GM12878 (cell line): ENCODE results near the gene SP6. TPM values are rescaled to one million over a fixed set of nuclear protein-coding genes. Genes with fewer than 3 reads are reported as not detected.

Experiments used
- ATAC-seq: fragments of 200-7000 bp; cut with Tn5 transposase; 3 replicates; pipeline ENCODE4 v1.9.1; 2020; ENCODE audit warnings: mild to moderate bottlenecking, moderate library complexity
- BruUV-seq: library from RNA; stranded (reverse); fragments of 400-500 nt; replicated peaks from 2 replicates; lab custom pipeline; 2021; lab: Mats Ljungman, UMichigan
- CTCF ChIA-PET: fragments of 300-600 bp; sonication (Branson Sonifier 250); formaldehyde crosslinking; extraction: SDS; loops from one replicate; lab custom pipeline; 2021; ENCODE audit warnings: inconsistent platforms; lab: Yijun Ruan, JAX
- POLR2A ChIA-PET: fragments of 350-600 bp; formaldehyde crosslinking; extraction: SDS; loops from one replicate; lab custom pipeline; 2021; ENCODE audit warnings: inconsistent platforms; lab: Charles Lee
- RAD21 ChIA-PET: fragments of 300-600 bp; sonication (Branson Sonifier 250); formaldehyde crosslinking; loops from one replicate; lab custom pipeline; 2023; ENCODE audit warnings: antibody characterized with exemption; ENCODE audit not compliant: unreplicated experiment; lab: Charles Lee
- SMC1A ChIA-PET: fragments of 300-600 bp; sonication (Branson Sonifier 250); formaldehyde crosslinking; loops from one replicate; lab custom pipeline; 2023; ENCODE audit not compliant: unreplicated experiment, uncharacterized antibody; lab: Charles Lee
- DNase-seq: peaks from one replicate; pipeline ENCODE4 v3.0.0-alpha.2; 2011; ENCODE audit warnings: low read depth, low spot score
- FAIRE-seq: peaks from 3 replicates; lab custom pipeline; 2011; peaks lifted over from hg19 to GRCh38; lab: Jason Lieb, UNC
- H2AFZ ChIP-seq: 2 replicates; pipeline ENCODE4 v1.6.0; 2011; ENCODE audit warnings: low read depth, low read length, control low read depth; ENCODE audit not compliant: control insufficient read depth
- H3K27ac ChIP-seq: 2 replicates; pipeline ENCODE4 v1.5.1; 2011; ENCODE audit warnings: control low read depth; ENCODE audit not compliant: control insufficient read depth, insufficient read depth
- H3K27me3 ChIP-seq, 2 experiments: replicated peaks in 1 of 2; 2 replicates each; pipeline versions ENCODE4 v1.6.0 to v1.6.1; 2011; ENCODE audit warnings: low read length in 1 of 2; ENCODE audit not compliant: control insufficient read depth in 2 of 2, insufficient read depth in 2 of 2
- H3K36me3 ChIP-seq, 2 experiments: 2 replicates each; pipeline ENCODE4 v1.5.1; 2011; ENCODE audit warnings: low read length in 1 of 2; ENCODE audit not compliant: control insufficient read depth in 2 of 2, insufficient read depth in 2 of 2
- H3K4me1 ChIP-seq: 2 replicates; pipeline ENCODE4 v1.6.1; 2011; ENCODE audit warnings: mild to moderate bottlenecking, low read length, moderate library complexity, mixed read lengths; ENCODE audit not compliant: control insufficient read depth, insufficient read depth
- H3K4me2 ChIP-seq: 2 replicates; pipeline ENCODE4 v1.6.0; 2011; ENCODE audit warnings: control low read depth; ENCODE audit not compliant: control insufficient read depth, insufficient read depth
- H3K4me3 ChIP-seq: fragments of 200-600 bp; sonication (generic); 2 replicates; pipeline ENCODE4 v1.5.1; 2016
- H3K79me2 ChIP-seq: 2 replicates; pipeline ENCODE4 v1.6.0; 2011; ENCODE audit warnings: low read length; ENCODE audit not compliant: control insufficient read depth, insufficient read depth
- H3K9ac ChIP-seq: 2 replicates; pipeline ENCODE4 v1.8.0; 2011; ENCODE audit warnings: low read length, control low read depth, mixed read lengths; ENCODE audit not compliant: control insufficient read depth, insufficient read depth
- H3K9me3 ChIP-seq: replicated peaks from 3 replicates; pipeline ENCODE4 v1.5.1; 2011; ENCODE audit warnings: mild to moderate bottlenecking, low read length; ENCODE audit not compliant: control insufficient read depth, insufficient read depth
- H4K20me1 ChIP-seq: 2 replicates; pipeline ENCODE4 v1.6.0; 2011; ENCODE audit not compliant: control insufficient read depth, insufficient read depth
- ATF7 ChIP-seq: fragments of 450-650 bp; IDR thresholded peaks from 2 replicates; pipeline ENCODE4 v1.6.1; 2016; ENCODE audit warnings: low read depth, mild to moderate bottlenecking
- CBFB ChIP-seq: IDR thresholded peaks from 2 replicates; pipeline ENCODE4 v1.6.1; 2016; ENCODE audit warnings: antibody characterized with exemption, low read depth
- CEBPZ ChIP-seq: fragments of 150-350 bp; IDR thresholded peaks from 2 replicates; pipeline ENCODE4 v1.6.1; 2016; ENCODE audit warnings: low read depth, low read length
- CHD1 ChIP-seq: IDR thresholded peaks from 2 replicates; pipeline ENCODE4 v1.6.1; 2012; ENCODE audit warnings: low read depth, low read length, improper control_type of control experiment
- IRF5 ChIP-seq: fragments of 450-650 bp; IDR thresholded peaks from 2 replicates; pipeline ENCODE4 v1.6.1; 2017; ENCODE audit warnings: borderline replicate concordance
- MYB ChIP-seq: fragments of 150-350 bp; IDR thresholded peaks from 2 replicates; pipeline ENCODE4 v1.6.1; 2014; ENCODE audit warnings: mild to moderate bottlenecking, low read depth, low read length, borderline replicate concordance
- NFIC ChIP-seq: IDR thresholded peaks from 2 replicates; pipeline ENCODE4 v1.6.1; 2012; ENCODE audit warnings: low read depth, mild to moderate bottlenecking, inconsistent platforms, low read length, moderate library complexity
- SUPT20H ChIP-seq: IDR thresholded peaks from 2 replicates; pipeline ENCODE4 v1.6.1; 2011; ENCODE audit warnings: low read depth, mild to moderate bottlenecking, low read length, moderate library complexity, borderline replicate concordance; ENCODE audit not compliant: control insufficient read depth
- TARDBP ChIP-seq: IDR thresholded peaks from 2 replicates; pipeline ENCODE4 v1.6.1; 2016; ENCODE audit warnings: borderline replicate concordance
- WGBS: methylation state at CpG from one replicate; pipeline ENCODE4 v1.1.6; 2016; ENCODE audit warnings: low lambda C conversion rate; ENCODE audit not compliant: insufficient replicate concordance, insufficient coverage; ENCODE audit errors: missing lambda C conversion rate; 5-methylcytosine and 5-hydroxymethylcytosine counted together
- in situ Hi-C: fragments of 300-500 bp; cut with MboI; formaldehyde crosslinking; loops from 9 replicates; pipeline ENCODE4 v1.14.3; 2018; ENCODE audit warnings: mixed read lengths
- intact Hi-C: fragments of 100-400 bp; cut with micrococcal nuclease; formaldehyde crosslinking; loops from one replicate; pipeline ENCODE4 v1.14.2; 2022; ENCODE audit not compliant: unreplicated experiment
- polyA plus RNA-seq, 11 experiments: library from polyadenylated mRNA; depleted of rRNA in 4 of 11; unstranded in 6 of 11; stranded (reverse) in 5 of 11; fragments of >200 nt; fragmentation: Nextera tagmentation in 4 of 11; fragmentation: Illumina TruSeq in 1 of 11; extraction: Ambion mirVana in 4 of 11; extraction: Trizol in 1 of 11; gene quantifications; 1 replicate in 1 of 11; 2 replicates in 10 of 11; pipeline versions ENCODE4 v1.2.1 to v1.2.3, GENCODE V29; 2011 to 2016; ENCODE audit warnings: inconsistent platforms in 2 of 11, missing spikeins in 2 of 11, low read depth in 1 of 11
- total RNA-seq, 4 experiments: library from RNA; depleted of rRNA in 3 of 4; stranded (reverse); fragments of >200 nt in 3 of 4; fragmentation: Illumina TruSeq in 1 of 4; extraction: Trizol in 1 of 4; gene quantifications; 2 replicates each; pipeline versions ENCODE4 v1.2.1 to v1.2.3, GENCODE V29; 2013 to 2021
- TF ChIP-seq, protein P1 (sequence below): fragments of 450-650 bp; formaldehyde crosslinking; IDR thresholded peaks from 2 replicates; pipeline ENCODE4 v1.4.0; 2020; ENCODE audit warnings: mild to moderate bottlenecking, moderate library complexity

Gene SP6
- total and polyA plus RNA-seq, 10 of the 15 experiments (the other 5 are each of a cell fraction or from before 2014, with no cell fraction given): 0.05 to 0.15 (median 0.06) TPM; not detected in 7

DNA sequence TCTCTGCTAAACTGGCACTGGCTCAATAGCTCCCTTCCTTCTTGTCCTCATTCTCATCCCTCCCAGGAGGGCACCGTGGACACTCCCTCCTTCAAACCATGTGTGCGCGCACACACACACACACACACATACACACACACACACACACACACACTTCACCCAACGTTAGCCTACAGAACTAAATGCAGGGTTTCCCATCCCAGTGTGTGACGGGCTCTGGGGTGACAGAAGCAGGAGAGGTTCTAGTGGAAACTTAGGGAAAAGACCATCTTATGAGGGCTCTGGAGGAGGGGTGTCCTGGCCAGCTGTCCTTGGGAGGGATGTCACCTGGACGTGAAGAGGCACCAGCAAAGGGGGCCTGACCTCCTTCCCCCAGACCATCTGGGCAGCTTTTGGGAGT is 49.1 kb downstream of the SP6 start:
- intact Hi-C loops: loop anchor here (1.0 to 2.0 kb wide), 3 partner anchors 25 to 137 kb away; no protein-coding TSS in a partner anchor
- ChIA-PET POLR2A (no interaction called here), SMC1A (interaction anchor here (1.2 to 1.9 kb wide), 3 partner anchors 137 to 149 kb away, joined by 3 to 8 read pairs (median 4); no protein-coding TSS in a partner anchor), CTCF (interaction anchor here (0.7 to 2.1 kb wide), 15 partner anchors 13 to 217 kb away, joined by 3 to 17 read pairs (median 3); partner anchors contain the start of gene KPNB1), RAD21 (interaction anchor here (1.0 to 2.1 kb wide), 7 partner anchors 24 to 138 kb away, joined by 3 to 8 read pairs (median 3); no protein-coding TSS in a partner anchor)
- 34% methylated on average over 6 of the region's 6 CpGs for WGBS
- ATAC-seq (no peak), FAIRE-seq (peak; percentile 18), DNase-seq (no peak)
- Histone ChIP-seq H4K20me1 (no peaks in the 10 kb centered on the region), H3K36me3 (no peaks in the 10 kb centered on the region; a peak in 1 of 4 replicates), H3K27ac (no peak overlapping the region), H3K9ac (no peak overlapping the region), H3K4me1 (no peaks in the 10 kb centered on the region), H3K79me2 (no peaks in the 10 kb centered on the region), H3K4me2 (no peak overlapping the region), H3K9me3 (no peaks in the 10 kb centered on the region), H3K4me3 (no peak overlapping the region), H2AFZ (no peak overlapping the region), H3K27me3 (no peaks in the 10 kb centered on the region)
- BruUV-seq: no TSS peak
- no peak for TF ChIP-seq MYB
- TF ChIP-seq, protein P1, sequence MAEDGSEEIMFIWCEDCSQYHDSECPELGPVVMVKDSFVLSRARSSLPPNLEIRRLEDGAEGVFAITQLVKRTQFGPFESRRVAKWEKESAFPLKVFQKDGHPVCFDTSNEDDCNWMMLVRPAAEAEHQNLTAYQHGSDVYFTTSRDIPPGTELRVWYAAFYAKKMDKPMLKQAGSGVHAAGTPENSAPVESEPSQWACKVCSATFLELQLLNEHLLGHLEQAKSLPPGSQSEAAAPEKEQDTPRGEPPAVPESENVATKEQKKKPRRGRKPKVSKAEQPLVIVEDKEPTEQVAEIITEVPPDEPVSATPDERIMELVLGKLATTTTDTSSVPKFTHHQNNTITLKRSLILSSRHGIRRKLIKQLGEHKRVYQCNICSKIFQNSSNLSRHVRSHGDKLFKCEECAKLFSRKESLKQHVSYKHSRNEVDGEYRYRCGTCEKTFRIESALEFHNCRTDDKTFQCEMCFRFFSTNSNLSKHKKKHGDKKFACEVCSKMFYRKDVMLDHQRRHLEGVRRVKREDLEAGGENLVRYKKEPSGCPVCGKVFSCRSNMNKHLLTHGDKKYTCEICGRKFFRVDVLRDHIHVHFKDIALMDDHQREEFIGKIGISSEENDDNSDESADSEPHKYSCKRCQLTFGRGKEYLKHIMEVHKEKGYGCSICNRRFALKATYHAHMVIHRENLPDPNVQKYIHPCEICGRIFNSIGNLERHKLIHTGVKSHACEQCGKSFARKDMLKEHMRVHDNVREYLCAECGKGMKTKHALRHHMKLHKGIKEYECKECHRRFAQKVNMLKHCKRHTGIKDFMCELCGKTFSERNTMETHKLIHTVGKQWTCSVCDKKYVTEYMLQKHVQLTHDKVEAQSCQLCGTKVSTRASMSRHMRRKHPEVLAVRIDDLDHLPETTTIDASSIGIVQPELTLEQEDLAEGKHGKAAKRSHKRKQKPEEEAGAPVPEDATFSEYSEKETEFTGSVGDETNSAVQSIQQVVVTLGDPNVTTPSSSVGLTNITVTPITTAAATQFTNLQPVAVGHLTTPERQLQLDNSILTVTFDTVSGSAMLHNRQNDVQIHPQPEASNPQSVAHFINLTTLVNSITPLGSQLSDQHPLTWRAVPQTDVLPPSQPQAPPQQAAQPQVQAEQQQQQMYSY: no peak
- no peak for TF ChIP-seq CHD1
- TF ChIP-seq ATF7: no peak
- no peak for TF ChIP-seq CBFB
- TF ChIP-seq SUPT20H: no peak
- no peak for TF ChIP-seq IRF5
- TF ChIP-seq NFIC: no peak
- TF ChIP-seq CEBPZ: no peak
- no peak for TF ChIP-seq TARDBP
- in situ Hi-C loops: loop anchor here (10.0 kb wide), 1 partner anchor 107 kb away; the partner anchor contains the start of gene TBKBP1
